HG02885 (cell line): ENCODE data around the gene TOLLIP.

ENCODE experiments used
- ATAC-seq: cut with Tn5 transposase; IDR thresholded peaks from one replicate; pipeline ENCODE4 v1.9.1; 2021; ENCODE audit warnings: mild to moderate bottlenecking; ENCODE audit not compliant: unreplicated experiment, poor library complexity

The TOLLIP gene

GRCh38 chr11:1300121-1300520 lies 9.3 kb downstream of the TOLLIP start:
- ATAC-seq, result no peak

GRCh38 chr11:1299621-1300020 lies 9.8 kb downstream of the TOLLIP start:
- no peak for ATAC-seq

GRCh38 chr11:1298695-1299492 lies 10.5 kb downstream of the TOLLIP start:
- ATAC-seq, result no peak

- ATAC-seq, result no peak
Measured at GRCh38 chr11:1297576-1298473, 11.6 kb downstream of the TOLLIP start.

- no peak for ATAC-seq
Measured at GRCh38 chr11:1297011-1297575, 12.3 kb downstream of the TOLLIP start.

GRCh38 chr11:1296287-1296686 lies 13.1 kb downstream of the TOLLIP start:
- no peak for ATAC-seq

- no peak for ATAC-seq
Measured at GRCh38 chr11:1295591-1295990, 13.8 kb downstream of the TOLLIP start.

GRCh38 chr11:1295086-1295485 lies 14.3 kb downstream of the TOLLIP start:
- no peak for ATAC-seq

GRCh38 chr11:1293619-1294015 lies 15.8 kb downstream of the TOLLIP start:
- no peak for ATAC-seq

GRCh38 chr11:1292644-1293618 lies 16.5 kb downstream of the TOLLIP start:
- ATAC-seq, result no peak

- ATAC-seq, result no peak
Measured at GRCh38 chr11:1292018-1292643, 17.3 kb downstream of the TOLLIP start.

GRCh38 chr11:1291295-1292017 lies 18.0 kb downstream of the TOLLIP start:
- ATAC-seq, result no peak

GRCh38 chr11:1290052-1291040 lies 19.1 kb downstream of the TOLLIP start:
- no peak for ATAC-seq

GRCh38 chr11:1289211-1289935 lies 20.1 kb downstream of the TOLLIP start:
- no peak for ATAC-seq

GRCh38 chr11:1288426-1289151 lies 20.8 kb downstream of the TOLLIP start:
- ATAC-seq, result no peak

GRCh38 chr11:1287928-1288327 lies 21.5 kb downstream of the TOLLIP start:
- ATAC-seq, result no peak
